ENCODE measurements around the gene TECTA. TPM values are rescaled to one million over a fixed set of nuclear protein-coding genes. Genes with fewer than 3 reads are reported as not detected.

TECTA gene
- total RNA-seq, 1 donor from 2014 or later = 0.67 TPM

- Histone ChIP-seq H3K27me3 (ENCODE audit: control insufficient read depth, insufficient read depth, low read length) (no peaks in the 10 kb centered on the region), H3K4me3 (ENCODE audit: low read depth, low read length) (no peak overlapping the region), H3K36me3 (ENCODE audit: control insufficient read depth, insufficient read depth, low read length) (no peaks in the 10 kb centered on the region)
- DNase-seq (ENCODE audit: low read depth) = no peak
- no peak for TF ChIP-seq CTCF (IDR thresholded peaks at IDR 0.05; ENCODE audit: insufficient read depth, low read length, poor library complexity, severe bottlenecking)
Measured at GRCh38 chr11:121145826-121146225, 44.8 kb downstream of the TECTA start.

GRCh38 chr11:121149116-121149515 is 48.1 kb downstream of the TECTA start:
- H3K36me3 ChIP-seq (ENCODE audit: control insufficient read depth, insufficient read depth, low read length) = no peaks in the 10 kb centered on the region
- no peak overlapping the region for H3K4me3 ChIP-seq (ENCODE audit: low read depth, low read length)
- no peaks in the 10 kb centered on the region for H3K27me3 ChIP-seq (ENCODE audit: control insufficient read depth, insufficient read depth, low read length)
- no peak for TF ChIP-seq CTCF (IDR thresholded peaks at IDR 0.05; ENCODE audit: insufficient read depth, low read length, poor library complexity, severe bottlenecking)
- no peak for DNase-seq (ENCODE audit: low read depth)

GRCh38 chr11:121151207-121151688 is 50.2 kb downstream of the TECTA start:
- Histone ChIP-seq H3K4me3 (ENCODE audit: low read depth, low read length) (no peak overlapping the region), H3K27me3 (ENCODE audit: control insufficient read depth, insufficient read depth, low read length) (no peaks in the 10 kb centered on the region), H3K36me3 (ENCODE audit: control insufficient read depth, insufficient read depth, low read length) (no peaks in the 10 kb centered on the region)
- TF ChIP-seq CTCF (IDR thresholded peaks at IDR 0.05; ENCODE audit: insufficient read depth, low read length, poor library complexity, severe bottlenecking) = no peak
- DNase-seq (ENCODE audit: low read depth) = no peak

- no peaks in the 10 kb centered on the region for H3K36me3 ChIP-seq (ENCODE audit: control insufficient read depth, insufficient read depth, low read length)
- no peaks in the 10 kb centered on the region for H3K27me3 ChIP-seq (ENCODE audit: control insufficient read depth, insufficient read depth, low read length)
- no peak for DNase-seq (ENCODE audit: low read depth)
- H3K4me3 ChIP-seq (ENCODE audit: low read depth, low read length) = no peak overlapping the region
- TF ChIP-seq CTCF (IDR thresholded peaks at IDR 0.05; ENCODE audit: insufficient read depth, low read length, poor library complexity, severe bottlenecking) = no peak
Measured at GRCh38 chr11:121152764-121153163, 51.7 kb downstream of the TECTA start.

- Histone ChIP-seq H3K36me3 (ENCODE audit: control insufficient read depth, insufficient read depth, low read length) (no peaks in the 10 kb centered on the region), H3K4me3 (ENCODE audit: low read depth, low read length) (no peak overlapping the region), H3K27me3 (ENCODE audit: control insufficient read depth, insufficient read depth, low read length) (no peaks in the 10 kb centered on the region)
- no peak for DNase-seq (ENCODE audit: low read depth)
- no peak for TF ChIP-seq CTCF (IDR thresholded peaks at IDR 0.05; ENCODE audit: insufficient read depth, low read length, poor library complexity, severe bottlenecking)
Measured at GRCh38 chr11:121153472-121153871, 52.4 kb downstream of the TECTA start.
